ENCODE measurements around the gene FMNL2.

The FMNL2 gene

DNA sequence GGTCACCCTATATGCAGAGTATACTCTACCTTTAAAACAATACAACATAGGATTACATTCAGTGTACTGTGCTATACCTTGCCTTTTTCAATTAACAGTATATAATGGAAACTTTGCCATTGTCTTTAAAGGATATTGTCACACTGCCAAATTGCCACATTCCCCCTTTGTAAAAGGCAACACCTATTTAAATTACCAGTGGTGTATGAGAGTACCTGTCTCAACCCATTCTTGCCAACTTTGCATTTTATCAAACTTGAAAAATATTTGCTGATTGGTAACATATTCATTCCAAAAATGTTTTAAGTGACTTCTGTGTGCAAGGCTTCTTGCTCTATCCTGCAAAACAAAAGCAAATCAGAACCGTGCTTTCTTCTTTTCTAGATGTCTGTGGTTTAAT is 92.9 kb downstream of the FMNL2 start:
- no peak for DNase-seq

DNA sequence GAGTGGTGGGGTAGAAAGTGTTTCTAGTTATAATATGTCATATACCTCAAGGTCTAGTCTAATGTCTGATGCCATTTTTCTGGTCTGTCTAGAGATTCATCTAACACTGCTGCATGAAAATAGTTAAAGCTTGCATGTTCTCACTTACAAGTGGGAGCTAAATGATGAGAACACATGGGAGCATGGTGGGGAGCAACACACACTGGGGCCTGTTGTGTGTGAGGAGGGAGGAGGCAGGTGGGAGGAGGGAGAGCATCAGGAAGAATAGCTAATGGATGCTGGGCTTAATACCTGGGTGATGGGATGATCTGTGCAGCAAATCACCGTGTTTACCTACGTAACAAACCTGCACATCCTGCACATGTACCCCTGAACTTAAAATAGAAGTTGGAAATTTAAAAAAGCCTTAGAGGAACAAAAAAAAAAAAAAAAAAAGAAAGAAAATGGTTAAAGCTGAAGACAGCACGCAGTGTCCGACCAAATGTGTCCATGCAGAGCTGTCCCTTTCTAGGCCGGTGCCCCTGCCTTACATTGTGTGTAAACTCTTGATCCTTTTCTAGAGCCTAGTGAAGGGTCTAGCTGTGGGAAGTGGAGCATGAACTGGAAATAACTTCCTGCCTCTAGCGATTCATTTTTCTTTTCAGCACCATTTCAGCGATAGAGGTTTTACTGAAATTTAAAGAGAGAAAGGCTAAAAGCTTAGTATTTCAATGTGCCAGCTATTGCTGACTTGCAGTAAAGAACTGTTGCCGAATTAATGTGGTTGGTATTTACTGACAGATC is 94.0 kb downstream of the FMNL2 start:
- DNase-seq, result no peak

DNA sequence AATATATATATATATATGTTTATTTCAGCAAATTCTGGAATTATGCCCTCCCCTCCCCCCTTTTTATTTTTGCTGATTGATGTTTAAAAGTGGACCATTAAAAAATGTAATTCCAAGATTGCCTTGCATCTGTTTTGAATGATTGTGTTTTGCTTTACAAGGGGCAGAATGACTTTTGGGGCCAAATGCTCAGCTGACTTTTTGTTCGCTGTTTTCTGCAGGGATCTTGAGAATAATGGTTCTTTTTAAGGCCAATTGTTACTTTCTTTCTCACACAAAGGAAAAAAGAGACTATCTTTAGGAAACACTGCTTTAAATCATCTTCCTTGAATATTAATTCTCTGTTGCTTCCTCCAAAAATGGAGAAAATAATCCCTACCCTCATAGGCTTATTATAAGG is 95.9 kb downstream of the FMNL2 start:
- no peak for DNase-seq

DNA sequence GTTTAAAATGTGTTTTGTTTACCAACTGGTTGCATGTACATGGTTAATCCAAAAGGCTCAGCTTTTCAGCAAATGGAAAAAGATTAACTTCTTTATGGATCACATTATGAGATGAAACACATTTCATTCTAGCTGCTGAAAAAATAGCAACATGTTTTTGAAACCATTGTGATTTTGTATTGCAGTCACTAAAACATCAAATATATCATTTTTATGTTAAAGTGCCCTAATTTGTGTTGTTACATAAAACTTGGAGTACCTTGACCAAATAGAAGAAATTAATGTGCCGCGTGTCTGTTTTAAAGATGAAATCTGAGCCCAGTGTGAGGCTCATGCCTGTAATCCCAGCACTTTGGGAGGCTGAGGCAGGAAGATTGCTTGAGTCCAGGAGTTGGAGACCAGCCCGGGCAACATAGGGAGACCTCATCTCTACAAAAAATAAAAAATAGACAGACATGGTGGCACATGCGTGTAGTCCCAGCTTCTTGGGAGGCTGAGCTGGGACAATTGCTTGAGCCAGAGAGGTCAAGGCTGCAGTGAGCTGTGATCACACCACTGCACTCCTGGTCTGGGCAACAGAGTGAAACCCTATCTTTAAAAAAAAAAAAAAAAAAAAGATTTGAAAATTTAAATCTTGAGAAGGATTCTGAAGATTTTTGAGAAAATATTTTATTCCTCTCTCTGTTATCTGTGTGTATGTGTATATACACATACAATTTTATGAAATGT is 96.6 kb downstream of the FMNL2 start:
- no peak for DNase-seq

DNA sequence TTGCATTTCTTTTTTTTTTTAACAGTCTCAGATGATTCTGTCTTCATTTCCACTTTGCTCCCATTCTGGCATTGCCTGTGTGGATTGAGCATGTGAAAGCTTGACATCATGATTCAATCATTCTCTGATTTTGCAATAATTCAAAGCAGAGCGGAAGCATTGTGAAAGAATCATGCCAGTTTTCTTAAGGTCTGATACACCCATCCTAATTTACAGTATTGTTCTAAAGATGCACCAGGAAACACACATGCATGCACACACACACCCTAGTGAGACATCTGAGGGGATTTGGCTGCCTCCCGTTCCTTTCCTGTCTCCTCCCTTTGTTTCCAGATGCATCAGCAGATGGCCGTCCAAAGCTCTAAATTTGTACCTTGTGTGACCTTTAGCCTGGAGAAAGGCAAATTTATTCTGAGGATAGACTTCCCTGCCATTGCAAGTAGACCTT is 97.3 kb downstream of the FMNL2 start:
- no peak for DNase-seq

DNA sequence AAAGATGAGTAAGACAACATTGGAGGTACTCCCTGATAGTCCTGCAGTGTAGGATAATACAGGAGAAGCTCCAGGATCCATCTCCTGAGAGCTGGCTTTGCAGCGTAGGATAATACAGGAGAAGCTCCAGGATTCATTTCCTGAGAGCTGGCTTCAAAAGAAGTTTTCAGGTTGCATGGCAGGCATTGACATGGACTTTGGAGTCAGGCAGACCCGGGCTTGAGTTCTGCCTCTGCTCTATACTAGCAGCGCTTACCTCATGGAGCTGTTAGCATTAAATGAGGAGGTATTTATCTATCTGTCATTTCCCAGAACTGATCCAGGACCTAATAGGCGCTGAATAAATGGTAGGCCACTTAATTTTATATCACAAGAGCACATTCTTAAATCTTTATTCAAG is 97.8 kb downstream of the FMNL2 start:
- no peak for DNase-seq

DNA sequence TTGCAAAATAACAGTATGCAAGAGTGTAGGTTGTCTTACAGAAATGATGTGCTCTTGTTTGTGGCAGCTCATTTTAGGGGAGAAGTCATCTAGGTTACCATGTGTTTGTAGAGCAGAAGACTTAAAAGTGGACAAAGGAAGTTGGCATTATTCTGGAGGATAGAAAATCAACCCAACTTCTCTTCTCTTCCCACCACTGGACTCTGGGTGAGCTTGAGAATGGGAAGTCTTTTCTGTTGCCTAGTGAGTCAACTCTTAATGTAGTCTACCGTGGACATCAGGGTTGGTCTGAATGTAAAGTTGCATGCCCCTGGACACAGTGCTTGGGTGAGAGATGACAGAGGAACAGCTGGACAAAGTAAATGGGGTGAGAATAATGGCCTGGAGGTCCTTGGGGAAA is 98.3 kb downstream of the FMNL2 start:
- DNase-seq, result no peak

DNA sequence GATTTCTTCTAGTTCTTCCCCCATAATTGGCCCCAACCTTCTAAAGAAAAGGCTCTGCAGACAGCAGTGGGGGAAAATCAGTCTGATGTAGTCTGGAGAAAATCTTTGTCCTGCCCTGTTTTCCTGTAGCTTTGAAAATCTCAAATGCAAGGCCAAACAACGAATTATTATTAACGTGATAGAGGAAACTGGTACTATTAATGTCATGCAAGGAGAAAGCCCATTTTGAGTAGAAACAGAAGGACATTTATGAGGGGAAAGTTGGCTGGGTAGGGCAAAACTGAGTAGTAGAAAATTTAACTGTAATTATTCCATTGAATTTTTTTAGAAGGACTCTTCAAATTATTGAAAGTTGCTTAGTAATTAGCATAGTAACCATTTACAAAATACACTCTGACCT is 98.8 kb downstream of the FMNL2 start:
- DNase-seq, result no peak

DNA sequence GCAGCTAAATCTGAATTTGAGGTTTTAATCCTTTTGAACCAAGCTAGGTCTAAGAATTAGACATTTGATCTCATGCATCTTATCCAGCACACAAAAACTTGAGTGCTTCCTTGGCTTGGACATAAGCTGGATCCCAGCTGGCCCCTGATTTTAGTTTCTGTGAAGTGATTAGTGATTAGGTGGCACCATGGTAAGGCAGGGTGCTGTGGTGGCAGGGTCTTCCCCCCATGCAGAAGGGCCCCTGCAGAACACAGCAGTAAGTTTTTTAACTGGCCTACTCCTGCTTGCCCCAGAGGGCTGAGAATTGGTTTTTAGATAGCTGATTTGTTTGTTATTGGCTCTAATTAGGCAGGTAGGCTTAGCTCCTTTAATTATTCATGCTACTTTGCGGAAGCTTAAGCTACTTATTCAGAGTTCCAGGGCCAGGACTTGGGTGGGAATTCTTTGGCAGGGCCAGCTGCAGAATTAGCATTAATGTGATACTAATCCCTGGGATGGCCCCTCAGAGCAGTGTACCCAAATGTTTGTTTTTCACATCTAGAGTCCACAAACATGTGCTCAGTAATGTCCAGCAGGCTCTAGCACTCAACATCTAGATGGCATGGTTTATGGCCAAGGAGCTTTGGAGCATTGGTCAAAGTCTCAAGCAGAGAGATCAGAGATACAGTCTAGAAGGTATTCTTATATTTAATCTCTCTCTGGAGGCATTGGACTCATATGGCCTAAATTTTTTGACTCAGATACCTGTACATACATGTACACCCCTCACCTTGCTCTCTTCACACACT is 99.6 kb downstream of the FMNL2 start:
- no peak for DNase-seq

DNA sequence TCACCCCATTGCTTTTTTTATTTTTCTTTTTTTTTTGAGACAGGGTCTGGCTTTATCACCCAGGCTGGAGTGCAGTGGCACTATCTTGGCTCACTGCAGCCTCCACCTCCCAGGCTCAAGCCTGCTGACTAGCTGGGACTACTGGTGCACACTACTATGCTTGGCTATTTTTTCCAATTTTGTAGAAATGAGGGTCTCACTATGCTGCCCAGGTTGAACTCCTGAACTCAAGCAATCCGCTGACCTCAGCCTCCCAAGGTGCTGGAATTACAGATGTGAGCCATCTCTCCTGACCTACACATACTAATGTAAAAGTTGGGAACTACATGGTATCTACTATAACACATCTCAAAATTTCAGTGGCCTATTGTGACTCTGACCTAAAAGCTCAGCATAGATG is 101.2 kb downstream of the FMNL2 start:
- DNase-seq, result no peak

DNA sequence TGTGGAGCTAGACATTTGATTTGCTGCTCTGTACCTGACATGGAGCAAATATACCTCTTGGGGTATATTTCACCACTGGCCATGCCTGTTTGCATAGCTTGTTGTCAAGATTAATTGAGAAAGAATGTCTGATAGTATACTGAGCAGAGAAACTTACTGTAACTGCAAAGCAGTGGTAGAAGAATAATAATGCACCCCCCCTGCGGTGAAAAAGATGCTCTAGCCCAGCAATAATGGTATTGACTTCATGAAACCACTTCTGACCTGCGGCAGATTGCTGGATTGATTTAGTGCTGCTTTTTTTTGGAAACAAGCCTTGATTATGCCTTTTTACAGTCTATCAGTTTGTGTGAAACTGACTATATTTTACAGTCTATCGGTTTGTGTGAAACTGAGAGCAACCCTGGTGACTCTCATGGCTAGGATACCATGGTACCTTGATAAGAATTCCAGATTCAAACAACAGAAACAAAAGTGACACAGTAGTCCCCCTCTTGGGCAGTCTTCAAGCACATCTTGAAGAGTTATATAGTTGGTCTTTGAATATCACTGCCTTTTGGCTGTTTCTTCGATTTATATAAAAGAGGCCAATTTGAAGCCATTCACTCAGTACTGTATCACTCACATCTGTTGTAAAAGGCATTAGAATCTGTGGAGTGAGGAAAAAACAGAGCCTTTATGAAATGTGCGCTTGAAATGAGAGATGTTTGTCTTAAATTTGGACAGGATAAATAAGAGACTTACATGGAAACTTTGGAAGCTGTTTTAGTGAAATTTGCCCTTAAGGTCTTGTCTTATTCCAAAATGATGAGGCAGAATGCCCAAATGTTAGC is 102.5 kb downstream of the FMNL2 start:
- DNase-seq, result no peak

DNA sequence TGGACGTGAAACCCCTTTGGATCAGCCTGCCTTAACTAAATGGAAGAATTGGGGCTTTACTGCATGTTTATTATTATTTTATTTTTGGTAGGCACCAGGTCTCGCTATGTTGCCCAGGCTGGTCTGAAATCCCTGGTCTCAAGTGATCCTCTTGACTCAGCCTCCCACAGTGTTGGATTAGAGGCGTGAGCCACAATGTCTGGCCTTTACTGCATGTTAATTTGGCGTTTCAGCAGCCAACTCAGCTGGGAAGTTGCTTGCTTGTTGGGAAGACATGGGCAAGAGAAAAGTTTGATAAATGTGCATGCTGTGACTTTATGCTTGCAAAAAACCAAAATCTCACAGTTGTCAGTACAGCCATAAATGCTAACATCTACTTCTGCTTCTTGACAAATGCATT is 105.1 kb downstream of the FMNL2 start:
- no peak for DNase-seq

DNA sequence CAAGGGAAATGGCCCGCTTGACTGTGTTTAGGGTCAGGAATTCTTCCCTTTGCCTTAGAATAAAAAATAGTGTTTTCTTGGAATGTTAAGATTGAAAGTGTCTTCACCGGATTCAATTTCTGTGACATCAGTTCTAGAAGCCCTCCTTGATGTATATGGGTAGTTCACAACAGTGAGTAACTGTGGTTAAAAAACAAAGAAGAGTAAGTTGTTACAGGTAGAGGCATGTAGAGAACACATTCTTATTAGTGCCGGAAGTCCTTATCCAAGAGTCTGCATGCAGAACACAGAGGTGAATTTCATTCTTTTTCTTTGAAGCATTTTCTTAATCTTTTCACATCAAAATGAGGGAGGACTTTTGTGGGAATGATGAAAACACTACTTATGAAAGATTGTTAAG is 105.5 kb downstream of the FMNL2 start:
- DNase-seq, result no peak

DNA sequence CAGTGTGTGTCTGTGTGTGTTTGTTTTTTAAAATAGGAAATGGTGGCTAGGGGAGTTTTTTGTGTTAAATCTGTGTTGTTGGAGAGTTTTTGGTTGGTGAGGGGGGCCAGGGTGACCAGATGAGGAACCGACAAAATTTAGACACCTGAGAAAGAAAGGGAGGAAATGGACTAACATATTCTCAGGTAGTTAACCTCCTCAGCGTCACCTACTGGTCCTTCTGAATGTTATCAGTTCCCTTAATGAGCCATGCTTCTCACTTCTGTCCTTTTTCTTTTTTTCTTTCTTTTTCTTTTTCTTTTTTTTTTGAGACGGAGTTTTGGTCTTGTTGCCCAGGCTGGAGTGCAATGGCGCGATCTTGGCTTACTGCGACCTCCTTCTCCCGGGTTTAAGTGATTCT is 107.0 kb downstream of the FMNL2 start:
- DNase-seq, result no peak

DNA sequence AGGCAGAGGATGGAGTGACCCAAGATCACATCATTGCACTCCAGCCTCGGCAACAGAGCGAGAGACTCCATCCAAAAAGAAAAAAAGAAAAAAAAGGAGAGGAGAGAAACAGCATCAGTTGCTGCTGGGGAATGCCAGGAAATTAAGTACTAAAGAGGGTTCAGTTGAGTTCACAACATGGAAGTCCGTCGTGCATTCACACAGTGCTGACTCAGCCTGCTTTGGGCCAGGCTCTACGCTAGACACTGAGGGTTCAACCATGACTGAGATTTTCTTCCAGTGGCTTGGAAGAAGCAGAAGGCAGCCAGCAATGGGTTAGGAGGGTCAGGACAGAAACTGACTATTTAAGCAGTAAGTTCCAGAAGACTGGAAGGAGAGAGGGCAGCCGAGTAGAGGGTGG is 108.8 kb downstream of the FMNL2 start:
- no peak for DNase-seq

DNA sequence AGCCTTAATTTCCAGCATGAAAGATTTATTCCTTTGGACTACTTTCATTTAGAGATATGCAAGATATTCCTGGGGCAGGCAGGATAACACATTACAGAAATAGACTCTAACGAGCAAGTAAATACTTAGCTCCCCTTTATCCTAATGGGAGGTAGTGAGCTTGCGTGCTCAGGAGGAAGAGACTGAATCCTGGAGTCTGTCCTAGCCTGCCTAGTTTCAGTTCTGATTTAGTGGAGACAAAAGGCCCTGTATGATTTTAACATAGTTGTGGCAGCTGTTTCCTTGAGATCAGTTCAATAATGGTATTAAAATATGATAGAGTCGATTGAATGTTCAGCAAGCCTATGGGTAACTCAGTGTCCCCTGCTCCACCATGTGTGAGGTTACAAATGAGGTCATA is 109.5 kb downstream of the FMNL2 start:
- no peak for DNase-seq

DNA sequence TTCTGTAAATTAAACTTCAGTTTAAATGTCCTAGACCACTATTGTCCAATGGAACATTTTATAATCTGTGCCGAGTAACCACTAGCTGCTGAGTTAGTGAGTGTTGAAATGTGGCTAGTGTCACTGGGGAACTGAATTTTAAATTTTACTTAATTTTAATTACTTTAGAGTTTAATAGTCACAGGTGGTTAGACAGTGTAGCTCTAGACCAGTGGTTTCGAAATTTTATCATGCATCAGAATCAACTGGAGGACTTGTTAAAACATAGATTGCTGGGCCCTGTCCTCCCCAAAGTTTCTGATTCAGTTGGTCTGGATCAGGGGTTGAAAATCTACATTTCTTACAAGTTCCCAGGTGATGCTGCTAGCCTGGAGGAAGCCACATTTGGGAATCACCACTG is 110.4 kb downstream of the FMNL2 start:
- DNase-seq, result no peak

DNA sequence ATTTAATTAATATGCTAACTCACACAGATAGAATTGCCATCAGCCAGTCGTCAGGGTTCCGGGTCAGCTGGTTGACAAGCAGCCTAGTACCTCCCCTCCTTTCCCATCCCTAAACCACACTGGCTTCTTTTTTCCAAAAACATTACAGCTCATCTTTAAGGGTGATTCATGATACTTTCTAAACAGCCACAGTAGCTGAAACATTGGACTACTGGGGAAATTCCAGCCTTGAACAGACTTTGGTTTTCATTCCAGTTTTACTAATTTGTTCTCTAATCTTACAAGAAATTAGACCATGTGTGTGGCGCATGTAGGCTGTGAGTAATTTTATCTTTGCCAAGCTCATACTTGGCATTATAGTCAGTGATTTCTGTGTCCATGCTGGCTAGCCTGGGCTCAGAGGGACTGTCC is 110.8 kb downstream of the FMNL2 start:
- no peak for DNase-seq

DNA sequence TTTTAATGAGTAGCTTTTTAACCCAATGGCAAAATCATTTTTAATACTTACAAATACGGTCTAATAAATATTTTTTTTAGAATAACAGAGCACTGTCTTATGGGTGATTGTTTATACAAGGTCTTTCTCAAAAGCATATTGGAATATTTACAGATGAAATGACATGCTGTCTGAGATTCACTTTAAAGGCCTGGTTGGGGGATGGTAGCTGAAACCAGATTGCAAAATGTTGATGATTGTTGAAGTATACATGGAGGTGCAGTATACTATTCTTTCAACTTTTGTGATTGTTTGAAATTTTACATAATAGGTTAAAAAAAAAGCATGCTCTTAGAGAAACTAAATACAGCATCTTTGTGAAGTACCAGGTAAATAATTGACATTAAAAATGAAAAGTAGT is 111.2 kb downstream of the FMNL2 start:
- DNase-seq, result no peak

DNA sequence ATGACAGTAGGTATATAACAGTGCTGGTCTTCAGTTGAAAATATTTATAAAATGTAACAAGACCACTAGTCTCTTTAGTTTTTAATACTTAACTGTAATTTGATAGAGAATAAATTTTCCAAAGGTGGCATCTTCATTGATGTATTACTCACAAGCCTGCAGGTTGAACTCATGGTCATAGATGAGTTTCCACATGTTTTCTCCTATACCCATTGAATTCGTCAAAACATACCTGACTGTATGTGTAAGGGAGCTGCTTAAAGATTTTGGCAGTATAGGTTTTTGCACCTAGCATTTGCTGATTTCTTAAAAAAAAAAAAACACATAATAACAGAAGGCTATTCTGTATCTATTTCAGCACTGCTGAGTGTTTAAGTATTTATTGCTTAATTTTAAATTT is 112.9 kb downstream of the FMNL2 start:
- DNase-seq, result no peak

DNA sequence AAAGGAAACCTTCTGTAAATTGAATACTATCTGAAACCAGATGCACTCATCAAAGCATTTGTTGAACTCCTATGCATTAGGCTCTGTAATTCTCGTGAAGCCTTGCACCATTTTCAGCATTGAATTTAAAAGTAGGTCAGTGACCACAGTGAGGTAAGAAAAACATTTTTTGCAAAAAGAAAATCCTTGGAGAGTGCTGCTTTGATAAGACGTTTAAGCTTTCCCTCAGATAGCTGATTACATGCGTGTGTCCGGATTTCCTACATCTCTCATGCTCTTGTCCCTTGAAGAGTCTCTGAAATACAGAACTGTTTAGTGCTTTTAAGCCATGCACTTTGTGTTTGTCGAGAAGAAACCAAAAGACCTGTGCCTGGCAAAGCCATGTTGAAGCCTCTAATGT is 113.6 kb downstream of the FMNL2 start:
- DNase-seq, result no peak

DNA sequence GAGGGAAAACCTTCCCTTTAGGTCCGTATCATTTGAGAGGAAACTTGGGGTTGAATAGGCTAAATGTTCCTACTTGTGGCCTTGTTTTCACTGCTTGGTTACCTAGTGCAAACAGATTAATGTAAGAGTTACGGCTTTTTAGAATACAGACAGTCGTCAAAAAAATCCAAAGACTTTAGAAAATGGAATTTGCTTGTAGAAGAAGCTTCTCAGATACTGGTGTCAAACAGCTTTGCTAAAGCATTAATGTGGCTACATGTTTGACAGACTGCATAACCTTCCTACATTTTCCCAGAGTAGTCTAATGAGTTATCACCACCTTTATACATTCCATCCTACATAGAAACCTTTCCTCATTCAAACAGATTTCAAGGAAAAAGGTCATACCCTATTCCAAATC is 114.6 kb downstream of the FMNL2 start:
- DNase-seq, result no peak

DNA sequence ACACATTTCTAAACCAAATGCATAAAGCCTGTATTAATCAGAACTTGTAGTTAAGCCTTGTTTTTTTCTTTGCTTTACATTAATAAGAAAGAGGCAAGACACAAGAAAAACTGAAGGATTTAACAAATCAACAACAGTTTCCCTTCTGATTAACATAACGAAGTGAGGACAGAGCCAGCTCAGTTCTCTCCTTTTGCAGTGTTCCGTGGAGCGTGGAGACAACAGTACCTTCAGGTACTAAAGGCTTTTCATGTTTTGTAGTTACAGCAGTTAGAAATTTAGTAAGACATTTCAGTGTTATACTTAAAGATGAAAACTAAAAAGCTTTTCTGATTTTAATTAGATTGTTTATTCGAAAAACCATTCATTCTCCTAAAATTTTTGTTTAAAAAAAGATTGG is 115.2 kb downstream of the FMNL2 start:
- DNase-seq, result no peak

Measured in effector CD4-positive, alpha-beta T cell (primary cell).